K562 (cell line): Measurements from ENCODE around the gene MTG1. TPM values are rescaled to one million over a fixed set of nuclear protein-coding genes. Genes with fewer than 3 reads are reported as not detected.

Source experiments
- CBFA2T2 ChIP-seq: fragments of 450-650 bp; conservative IDR thresholded peaks from 2 replicates; pipeline ENCODE4 v1.6.1; 2017; ENCODE audit warnings: mild to moderate bottlenecking
- CTCFL ChIP-seq: IDR thresholded peaks from 2 replicates; pipeline ENCODE4 v1.6.1; 2011; ENCODE audit warnings: borderline replicate concordance, low read depth, mild to moderate bottlenecking, moderate library complexity, low read length; ENCODE audit not compliant: insufficient read depth, poor library complexity, severe bottlenecking
- DNMT1 ChIP-seq: fragments of 450-650 bp; IDR thresholded peaks from 2 replicates; pipeline ENCODE4 v1.6.1; 2016; ENCODE audit warnings: antibody characterized with exemption, mild to moderate bottlenecking
- E2F6 ChIP-seq, 2 experiments: IDR thresholded peaks; 2 replicates each; pipeline ENCODE4 v1.6.1; 2011; ENCODE audit warnings: borderline replicate concordance in 1 of 2, control low read depth in 1 of 2, low read depth in 1 of 2, low read length in 1 of 2, mild to moderate bottlenecking in 1 of 2, mixed read lengths in 1 of 2, moderate library complexity in 1 of 2; ENCODE audit not compliant: insufficient read depth in 1 of 2, insufficient read length in 1 of 2, poor library complexity in 1 of 2, severe bottlenecking in 1 of 2; ENCODE audit errors: extremely low read depth in 1 of 2
- FOXK1 ChIP-seq: sonication (generic); formaldehyde crosslinking; IDR thresholded peaks from 2 replicates; pipeline ENCODE4 v1.8.0; 2022; ENCODE audit warnings: missing genetic modification reagents, mild to moderate bottlenecking, borderline replicate concordance
- GMEB1 ChIP-seq: fragments of 250-450 bp; sonication (Bioruptor Pico); IDR thresholded peaks from 2 replicates; pipeline ENCODE4 v1.4.0; 2020; ENCODE audit warnings: mild to moderate bottlenecking
- GTF3C2 ChIP-seq: IDR thresholded peaks from 3 replicates; pipeline ENCODE4 v1.6.1; 2011; ENCODE audit warnings: borderline replicate concordance, mild to moderate bottlenecking, moderate library complexity; ENCODE audit not compliant: insufficient read length; ENCODE audit errors: extremely low read depth
- HDAC1 ChIP-seq, 2 experiments: fragments of 450-650 bp; IDR thresholded peaks; 2 replicates each; pipeline ENCODE4 v1.6.1; 2016 to 2017; ENCODE audit warnings: inconsistent platforms in 1 of 2, mild to moderate bottlenecking in 1 of 2, moderate library complexity in 1 of 2
- MEF2D ChIP-seq: conservative IDR thresholded peaks from 2 replicates; pipeline ENCODE4 v1.6.1; 2016; ENCODE audit warnings: low read depth, missing genetic modification characterization, missing compliant biosample characterization
- MYBL2 ChIP-seq, 2 experiments: fragments of 450-650 bp in 1 of 2; sonication (generic) in 1 of 2; formaldehyde crosslinking in 1 of 2; IDR thresholded peaks; 2 replicates each; pipeline versions ENCODE4 v1.6.1 to v1.8.1; 2017 to 2022; ENCODE audit warnings: borderline replicate concordance in 1 of 2, inconsistent platforms in 1 of 2, low read depth in 1 of 2, mild to moderate bottlenecking in 1 of 2, missing genetic modification reagents in 1 of 2, moderate library complexity in 1 of 2
- STAT6 ChIP-seq: sonication (generic); formaldehyde crosslinking; IDR thresholded peaks from 2 replicates; pipeline ENCODE4 v1.8.1; 2023; ENCODE audit warnings: mild to moderate bottlenecking, missing genetic modification reagents
- polyA plus RNA-seq, 8 experiments: library from polyadenylated mRNA; depleted of rRNA in 4 of 8; stranded (reverse) in 5 of 8; unstranded in 3 of 8; fragments of >200 nt; fragmentation: Nextera tagmentation in 2 of 8; fragmentation: Illumina TruSeq in 1 of 8; extraction: Ambion mirVana in 2 of 8; extraction: Trizol in 1 of 8; gene quantifications; 2 replicates each; pipeline versions ENCODE4 v1.2.1 to v1.2.3, GENCODE V29; 2011 to 2014; ENCODE audit warnings: inconsistent platforms in 1 of 8, missing spikeins in 1 of 8
- total RNA-seq, 7 experiments: library from RNA; depleted of rRNA in 6 of 7; stranded (reverse); fragments of >200 nt in 6 of 7; fragmentation: Illumina TruSeq in 2 of 7; extraction: Trizol in 2 of 7; gene quantifications; 2 replicates each; pipeline versions ENCODE4 v1.2.1 to v1.2.3, GENCODE V29; 2011 to 2021; ENCODE audit warnings: low replicate concordance in 1 of 7
- TF ChIP-seq, protein P1 (sequence below): fragments of 450-650 bp; formaldehyde crosslinking; IDR thresholded peaks from 2 replicates; pipeline ENCODE4 v1.4.0; 2020; ENCODE audit warnings: mild to moderate bottlenecking

The MTG1 gene
- total and polyA plus RNA-seq, 9 of the 15 experiments (the other 6 are each of a cell fraction or from before 2014, with no cell fraction given): 2.8 to 28.2 (median 15.4) TPM

GRCh38 chr10:133357285-133358161 lies 36.4 kb upstream of the MTG1 start, which contains the start of gene FUOM (continued):
- TF ChIP-seq GTF3C2: no peak
- peak; percentile 62 to 83 for TF ChIP-seq E2F6 (IDR thresholded peaks at IDR 0.05; ENCODE audit: borderline replicate concordance in 1 of 2, extremely low read depth in 1 of 2, insufficient read depth in 1 of 2, insufficient read length in 1 of 2, low read depth in 1 of 2, low read length in 1 of 2, poor library complexity in 1 of 2, severe bottlenecking in 1 of 2)
- peak; percentile 36 for TF ChIP-seq CTCFL
- TF ChIP-seq FOXK1 (CRISPR knock-in tag): no peak
- TF ChIP-seq GMEB1: no peak
- TF ChIP-seq CBFA2T2: no peak
- no peak for TF ChIP-seq MEF2D (tag)
- peak in 1 of 2 experiments; percentile 42; a peak in 1 of 4 replicates for TF ChIP-seq HDAC1 (IDR thresholded peaks at IDR 0.05)
- TF ChIP-seq, protein P1, sequence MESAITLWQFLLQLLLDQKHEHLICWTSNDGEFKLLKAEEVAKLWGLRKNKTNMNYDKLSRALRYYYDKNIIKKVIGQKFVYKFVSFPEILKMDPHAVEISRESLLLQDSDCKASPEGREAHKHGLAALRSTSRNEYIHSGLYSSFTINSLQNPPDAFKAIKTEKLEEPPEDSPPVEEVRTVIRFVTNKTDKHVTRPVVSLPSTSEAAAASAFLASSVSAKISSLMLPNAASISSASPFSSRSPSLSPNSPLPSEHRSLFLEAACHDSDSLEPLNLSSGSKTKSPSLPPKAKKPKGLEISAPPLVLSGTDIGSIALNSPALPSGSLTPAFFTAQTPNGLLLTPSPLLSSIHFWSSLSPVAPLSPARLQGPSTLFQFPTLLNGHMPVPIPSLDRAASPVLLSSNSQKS (CRISPR knock-in tag): no peak
- TF ChIP-seq STAT6 (CRISPR knock-in tag): no peak
- no peak for TF ChIP-seq DNMT1
- TF ChIP-seq MYBL2 (IDR thresholded peaks at IDR 0.05; ENCODE audit: low read depth): no peak
- no peak for TF ChIP-seq MYBL2 (CRISPR knock-in tag; IDR thresholded peaks at IDR 0.05; ENCODE audit: borderline replicate concordance)
